ENCODE results near the gene HIC2.
"Not testable (repeated sequence)": the region's sequence is repeated elsewhere in the genome, so short reads cannot be mapped to it uniquely, and the experiment has no call there.

The HIC2 gene

DNA sequence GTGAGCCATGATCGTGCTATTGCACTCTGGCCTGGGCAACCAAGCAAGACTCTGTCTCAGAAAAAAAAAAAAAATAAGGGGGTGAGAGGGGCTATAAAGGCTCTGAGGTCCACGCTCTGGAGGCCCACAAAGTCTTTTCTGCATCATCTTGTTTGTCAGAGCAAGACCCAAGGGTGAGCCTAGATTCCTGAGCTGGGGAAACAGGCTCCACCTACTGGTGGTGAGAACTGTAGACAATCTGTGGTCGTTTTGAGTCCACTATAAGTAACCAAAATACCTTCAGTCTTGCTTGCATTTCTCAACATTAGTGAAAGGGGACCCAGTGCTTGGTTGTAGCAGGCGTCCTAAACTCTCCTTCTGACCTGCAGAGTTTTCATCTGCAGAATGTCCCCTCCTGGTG, 45.5 kb downstream of the HIC2 start:
- H3K27ac ChIP-seq (ENCODE audit: low read depth, low read length); H3K79me1 ChIP-seq (ENCODE audit: low read length); H3K4me1 ChIP-seq (ENCODE audit: control insufficient read depth, low read depth, low read length); H4K5ac ChIP-seq (ENCODE audit: low read length); H2BK15ac ChIP-seq (replicated peaks; ENCODE audit: low read depth); H3K56ac ChIP-seq (ENCODE audit: low read length); H4K8ac ChIP-seq (ENCODE audit: low read depth, low read length); H2BK120ac ChIP-seq (ENCODE audit: low read depth, low read length); H3K79me2 ChIP-seq (ENCODE audit: control insufficient read depth, insufficient read depth, low read length); H2AK5ac ChIP-seq (ENCODE audit: low read length); H3K27me3 ChIP-seq (ENCODE audit: insufficient read depth, low read length, poor library complexity); H3K36me3 ChIP-seq (ENCODE audit: control insufficient read depth, insufficient read depth, low read length); H3K23ac ChIP-seq (ENCODE audit: low read length); DNase-seq; H3K9ac ChIP-seq (ENCODE audit: low read length); H3K4me2 ChIP-seq (ENCODE audit: low read length); H3K4me3 ChIP-seq (ENCODE audit: low read length); H3K18ac ChIP-seq (ENCODE audit: low read length); H2BK5ac ChIP-seq (ENCODE audit: low read length); H3K4ac ChIP-seq (ENCODE audit: low read depth, low read length): not testable (repeated sequence)
- no CpG with 5 or more reads among the region's 4 CpGs for WGBS (ENCODE audit: extremely low coverage, insufficient coverage, low lambda C conversion rate)

DNA sequence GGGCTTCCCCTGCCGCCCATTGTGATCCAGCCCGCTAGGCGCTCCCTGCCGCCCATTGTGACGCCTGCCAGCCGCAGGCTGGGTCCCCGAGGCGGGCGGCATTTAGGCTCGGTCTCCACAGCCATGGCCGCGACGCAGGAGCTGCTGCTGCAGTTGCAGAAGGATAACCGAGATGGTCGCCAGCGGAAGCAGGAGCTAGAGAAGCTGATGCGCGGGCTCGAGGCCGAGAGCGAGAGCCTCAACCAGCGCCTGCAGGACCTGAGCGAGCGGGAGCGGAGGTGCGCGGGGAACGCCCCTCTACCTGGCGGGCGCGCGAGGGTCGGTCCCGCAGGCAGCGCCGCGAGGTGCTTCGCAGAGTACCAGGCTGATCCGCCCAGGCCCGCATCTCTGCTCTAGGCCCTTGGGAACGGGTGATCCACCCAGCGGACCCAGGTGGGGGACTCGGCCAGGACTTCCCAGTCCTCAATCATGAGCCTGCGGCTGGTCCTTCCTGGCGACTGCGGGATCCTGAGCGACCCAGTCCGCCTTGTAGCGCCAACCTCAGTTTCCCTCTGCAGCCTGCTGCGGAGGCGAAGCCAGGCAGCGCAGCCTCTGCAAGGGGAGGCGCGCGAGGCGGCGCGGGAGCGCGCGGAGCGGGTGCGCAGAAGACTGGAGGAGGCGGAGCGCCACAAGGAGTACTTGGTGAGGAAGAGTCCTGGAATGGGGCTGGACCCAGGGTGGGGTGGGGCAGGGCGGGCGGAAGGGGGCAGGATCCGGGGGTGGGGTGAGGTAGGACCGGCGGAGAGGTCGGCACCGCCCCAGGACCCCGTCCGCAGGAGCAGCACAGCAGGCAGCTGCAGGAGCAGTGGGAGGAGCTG, 50.4 kb downstream of the HIC2 start, which contains the start of gene TMEM191C:
Gene TMEM191C (plus strand): TSS at position 51 of the 857 bp plus-strand sequence. CDS start 73 bp downstream, at position 124.
- not testable (repeated sequence) for H4K8ac ChIP-seq (ENCODE audit: low read depth, low read length); H3K79me2 ChIP-seq (ENCODE audit: control insufficient read depth, insufficient read depth, low read length); H2BK15ac ChIP-seq (replicated peaks; ENCODE audit: low read depth); H3K4me2 ChIP-seq (ENCODE audit: low read length); H4K5ac ChIP-seq (ENCODE audit: low read length); H3K4me1 ChIP-seq (ENCODE audit: control insufficient read depth, low read depth, low read length); H3K36me3 ChIP-seq (ENCODE audit: control insufficient read depth, insufficient read depth, low read length); H3K27me3 ChIP-seq (ENCODE audit: insufficient read depth, low read length, poor library complexity); H3K18ac ChIP-seq (ENCODE audit: low read length); H3K9ac ChIP-seq (ENCODE audit: low read length); H3K79me1 ChIP-seq (ENCODE audit: low read length); H2BK5ac ChIP-seq (ENCODE audit: low read length); H3K27ac ChIP-seq (ENCODE audit: low read depth, low read length); H2BK120ac ChIP-seq (ENCODE audit: low read depth, low read length); DNase-seq; H2AK5ac ChIP-seq (ENCODE audit: low read length); H3K56ac ChIP-seq (ENCODE audit: low read length); H3K4me3 ChIP-seq (ENCODE audit: low read length); H3K23ac ChIP-seq (ENCODE audit: low read length); H3K4ac ChIP-seq (ENCODE audit: low read depth, low read length)
- no CpG with 5 or more reads among the region's 74 CpGs for WGBS (ENCODE audit: extremely low coverage, insufficient coverage, low lambda C conversion rate)

DNA sequence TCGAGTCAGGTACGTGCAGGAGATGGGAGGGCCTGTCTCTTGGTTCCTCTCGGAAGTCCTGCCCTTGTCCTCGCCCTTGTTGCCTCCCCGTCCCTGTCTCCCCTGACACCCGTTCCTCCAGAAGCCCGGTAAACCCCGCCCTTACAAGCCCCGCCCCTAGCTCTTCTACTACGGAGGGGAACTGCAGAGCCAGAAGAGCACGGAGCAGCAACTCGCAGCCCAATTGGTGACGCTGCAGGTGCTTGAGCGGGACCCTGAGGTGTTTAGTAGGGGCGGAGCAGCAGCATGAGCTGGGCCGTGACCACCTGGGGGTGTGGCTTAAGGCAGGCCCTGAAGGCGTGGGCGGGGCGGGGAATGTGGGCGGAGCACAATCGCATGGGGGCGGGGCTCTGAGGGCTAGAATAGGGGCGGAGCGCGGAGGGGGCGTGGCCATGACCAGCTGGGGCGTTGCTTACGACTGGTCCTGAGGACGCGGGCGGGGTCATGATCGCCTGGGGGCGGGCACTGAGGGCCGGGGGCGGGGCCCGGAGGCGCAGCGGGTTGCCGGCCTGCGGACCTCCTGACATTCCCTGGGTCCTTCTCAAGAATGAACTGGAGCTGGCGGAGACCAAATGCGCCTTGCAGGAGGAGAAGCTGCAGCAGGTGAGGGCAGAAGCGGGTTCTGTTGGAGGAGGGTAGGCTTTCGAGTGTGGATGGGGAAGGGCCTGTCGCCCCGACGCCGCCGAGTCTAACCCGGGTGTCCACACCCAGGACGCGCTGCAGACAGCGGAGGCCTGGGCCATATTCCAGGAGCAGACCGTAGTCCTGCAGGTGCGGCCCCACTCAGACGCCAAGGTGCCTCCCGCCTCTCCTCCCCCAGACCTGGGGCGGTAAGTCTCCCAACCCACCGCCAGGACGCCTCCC, 51.3 kb downstream of the HIC2 start:
- H3K18ac ChIP-seq (ENCODE audit: low read length); H2BK5ac ChIP-seq (ENCODE audit: low read length); H3K27ac ChIP-seq (ENCODE audit: low read depth, low read length); H3K9ac ChIP-seq (ENCODE audit: low read length); H3K36me3 ChIP-seq (ENCODE audit: control insufficient read depth, insufficient read depth, low read length); H2BK120ac ChIP-seq (ENCODE audit: low read depth, low read length); H2AK5ac ChIP-seq (ENCODE audit: low read length); H3K79me1 ChIP-seq (ENCODE audit: low read length); H3K4me2 ChIP-seq (ENCODE audit: low read length); H2BK15ac ChIP-seq (replicated peaks; ENCODE audit: low read depth); H3K23ac ChIP-seq (ENCODE audit: low read length); H3K56ac ChIP-seq (ENCODE audit: low read length); H4K8ac ChIP-seq (ENCODE audit: low read depth, low read length); H3K4me1 ChIP-seq (ENCODE audit: control insufficient read depth, low read depth, low read length); H3K27me3 ChIP-seq (ENCODE audit: insufficient read depth, low read length, poor library complexity); H3K4me3 ChIP-seq (ENCODE audit: low read length); H3K4ac ChIP-seq (ENCODE audit: low read depth, low read length); H4K5ac ChIP-seq (ENCODE audit: low read length); H3K79me2 ChIP-seq (ENCODE audit: control insufficient read depth, insufficient read depth, low read length): not testable (repeated sequence)
- peak; percentile 97 for DNase-seq
- no CpG with 5 or more reads among the region's 60 CpGs for WGBS (ENCODE audit: extremely low coverage, insufficient coverage, low lambda C conversion rate)

DNA sequence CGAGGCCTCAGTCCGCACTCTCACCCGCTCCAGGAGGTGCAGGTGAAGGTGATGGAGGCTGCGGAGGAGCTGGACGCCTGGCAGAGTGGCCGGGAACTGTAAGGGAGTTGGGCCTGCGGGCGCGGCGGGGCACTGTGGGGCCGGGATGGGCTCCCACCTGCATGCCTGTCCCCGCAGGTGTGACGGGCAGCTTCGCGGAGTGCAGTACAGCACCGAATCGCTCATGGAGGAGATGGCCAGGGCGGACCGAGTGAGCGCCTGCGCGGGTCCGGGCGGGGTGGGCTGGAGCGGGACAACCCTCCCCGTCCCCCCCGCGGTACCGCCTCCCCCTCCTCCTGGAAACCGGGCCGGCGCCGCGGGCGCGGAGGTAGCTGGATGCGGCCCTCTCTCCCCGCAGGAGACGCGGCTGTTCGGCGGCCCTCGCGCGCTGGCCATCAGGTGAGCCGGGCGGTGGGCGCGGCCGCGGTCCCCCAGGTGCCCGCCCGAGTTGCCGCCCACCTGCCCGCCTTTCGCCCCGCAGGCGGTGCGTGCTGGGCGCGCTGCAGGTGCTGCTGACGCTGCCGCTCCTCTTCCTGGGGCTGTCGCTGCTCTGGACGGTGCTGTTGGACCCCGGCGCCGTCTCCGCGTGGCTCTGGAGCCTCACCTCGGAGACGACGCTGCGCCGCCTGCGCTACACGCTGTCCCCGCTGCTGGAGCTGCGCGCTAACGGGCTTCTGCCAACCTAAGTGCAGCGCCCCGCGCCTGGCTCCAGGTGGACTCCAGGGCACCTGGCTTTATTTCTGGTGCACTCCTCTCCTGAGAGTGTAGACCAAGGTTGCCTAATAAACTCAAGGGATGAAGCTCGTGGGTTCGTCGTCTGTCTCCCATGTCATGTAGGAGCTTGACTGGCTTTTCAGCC, 52.2 kb downstream of the HIC2 start:
- not testable (repeated sequence) for H3K36me3 ChIP-seq (ENCODE audit: control insufficient read depth, insufficient read depth, low read length); H3K4me2 ChIP-seq (ENCODE audit: low read length); H3K27ac ChIP-seq (ENCODE audit: low read depth, low read length); H2AK5ac ChIP-seq (ENCODE audit: low read length); H2BK15ac ChIP-seq (replicated peaks; ENCODE audit: low read depth); H3K23ac ChIP-seq (ENCODE audit: low read length); H4K5ac ChIP-seq (ENCODE audit: low read length); H3K27me3 ChIP-seq (ENCODE audit: insufficient read depth, low read length, poor library complexity); H3K4ac ChIP-seq (ENCODE audit: low read depth, low read length); H3K4me3 ChIP-seq (ENCODE audit: low read length); DNase-seq; H2BK120ac ChIP-seq (ENCODE audit: low read depth, low read length); H2BK5ac ChIP-seq (ENCODE audit: low read length); H3K18ac ChIP-seq (ENCODE audit: low read length); H4K8ac ChIP-seq (ENCODE audit: low read depth, low read length); H3K79me1 ChIP-seq (ENCODE audit: low read length); H3K4me1 ChIP-seq (ENCODE audit: control insufficient read depth, low read depth, low read length); H3K79me2 ChIP-seq (ENCODE audit: control insufficient read depth, insufficient read depth, low read length); H3K9ac ChIP-seq (ENCODE audit: low read length); H3K56ac ChIP-seq (ENCODE audit: low read length)
- WGBS (ENCODE audit: extremely low coverage, insufficient coverage, low lambda C conversion rate) = no CpG with 5 or more reads among the region's 87 CpGs

DNA sequence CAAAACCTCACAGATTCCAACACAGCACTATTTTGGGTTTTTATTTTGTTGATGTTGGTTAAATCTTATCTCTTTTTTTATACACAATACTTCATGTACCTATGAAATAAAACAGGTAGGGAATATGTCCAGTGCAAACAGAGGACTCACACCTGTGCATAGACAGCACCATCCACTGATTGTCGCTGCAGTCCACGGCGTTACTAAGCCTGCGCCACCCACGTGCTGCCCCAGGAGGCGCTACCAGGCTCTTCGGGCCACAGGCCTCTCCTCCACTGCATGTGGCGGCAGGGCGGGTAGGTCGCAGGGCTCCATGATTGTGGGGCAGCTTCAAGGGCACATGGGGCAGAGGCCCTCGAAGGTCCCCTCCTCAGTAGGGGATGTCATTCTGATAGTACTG, 55.8 kb downstream of the HIC2 start:
- H3K4me3 ChIP-seq (ENCODE audit: low read length); H4K5ac ChIP-seq (ENCODE audit: low read length); H3K18ac ChIP-seq (ENCODE audit: low read length); H3K9ac ChIP-seq (ENCODE audit: low read length); H3K4ac ChIP-seq (ENCODE audit: low read depth, low read length); H3K23ac ChIP-seq (ENCODE audit: low read length); H2BK120ac ChIP-seq (ENCODE audit: low read depth, low read length); H4K8ac ChIP-seq (ENCODE audit: low read depth, low read length); H3K79me1 ChIP-seq (ENCODE audit: low read length); H2BK5ac ChIP-seq (ENCODE audit: low read length); DNase-seq; H3K4me1 ChIP-seq (ENCODE audit: control insufficient read depth, low read depth, low read length); H3K56ac ChIP-seq (ENCODE audit: low read length); H2BK15ac ChIP-seq (replicated peaks; ENCODE audit: low read depth); H2AK5ac ChIP-seq (ENCODE audit: low read length); H3K27me3 ChIP-seq (ENCODE audit: insufficient read depth, low read length, poor library complexity); H3K79me2 ChIP-seq (ENCODE audit: control insufficient read depth, insufficient read depth, low read length); H3K36me3 ChIP-seq (ENCODE audit: control insufficient read depth, insufficient read depth, low read length); H3K4me2 ChIP-seq (ENCODE audit: low read length); H3K27ac ChIP-seq (ENCODE audit: low read depth, low read length): not testable (repeated sequence)
- WGBS (ENCODE audit: extremely low coverage, insufficient coverage, low lambda C conversion rate) = no CpG with 5 or more reads among the region's 11 CpGs
